ENCODE results near the gene TBX6.
A peak's percentile ranks its signal among the peaks of the same experiment; 100 is the strongest.

TBX6 gene

DNA sequence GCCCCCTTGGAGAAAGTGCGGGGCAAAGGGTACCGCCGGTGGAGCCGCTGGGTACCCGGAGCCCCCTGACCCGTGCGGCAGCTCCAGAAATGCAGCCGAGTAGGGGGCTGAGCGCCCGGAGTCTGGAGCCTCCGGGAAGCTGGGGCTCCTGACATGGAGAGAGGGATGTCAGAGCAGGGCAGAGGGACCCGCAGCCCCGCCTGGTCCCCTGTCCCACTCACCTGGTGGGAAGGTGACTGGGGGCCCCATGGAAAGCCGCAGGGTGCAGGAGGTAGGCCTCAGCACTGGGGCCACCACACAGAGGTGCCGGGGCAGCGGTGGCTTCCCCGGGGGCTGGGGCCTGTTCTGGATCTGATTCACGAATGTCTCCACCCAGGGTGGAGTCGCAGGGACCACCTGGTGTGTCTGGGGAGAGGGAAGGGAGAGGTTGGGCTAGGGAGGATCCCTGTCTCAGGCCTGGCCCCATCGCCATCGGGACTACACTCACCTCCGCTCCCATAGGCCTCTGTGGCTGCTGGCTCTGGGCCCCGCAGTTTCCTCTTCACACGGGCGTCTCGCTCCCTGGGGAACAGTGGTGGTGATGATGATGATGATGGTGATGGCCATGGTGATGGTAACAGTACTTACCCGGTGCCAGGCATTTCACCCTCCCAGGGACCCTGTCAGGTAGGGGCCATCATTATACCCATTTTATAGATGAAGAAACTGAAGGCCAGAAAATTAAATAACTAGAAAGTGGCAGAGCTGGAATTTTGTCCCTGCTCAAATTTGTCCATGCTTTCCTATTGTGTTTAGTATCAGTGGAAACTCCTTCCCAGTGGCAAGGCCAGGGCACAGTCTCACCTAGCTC lies 5.2 kb downstream of the TBX6 start:
- DNase-seq (ENCODE audit: low read depth), result no peak

DNA sequence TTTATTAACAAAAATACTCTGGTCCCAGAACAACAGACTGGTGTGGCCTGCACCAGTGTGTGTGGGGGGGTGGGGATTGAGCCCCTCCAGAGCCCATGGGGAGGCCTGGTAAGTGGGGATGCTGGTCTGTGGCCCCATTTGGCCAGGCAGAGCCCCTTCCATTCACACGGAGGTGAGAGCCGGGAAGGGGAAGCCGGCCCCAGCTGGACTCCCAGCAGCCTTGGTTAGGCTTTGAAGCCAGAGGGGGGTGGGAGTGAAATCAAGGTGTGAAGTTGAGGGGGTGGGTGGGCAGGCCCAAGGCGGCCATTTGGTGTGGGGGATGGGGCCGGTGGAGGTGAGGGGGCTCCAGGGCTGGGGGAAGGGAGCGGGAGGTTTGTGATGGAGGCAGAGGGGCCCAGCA lies 5.9 kb downstream of the TBX6 start:
- no peak for DNase-seq (ENCODE audit: low read depth)

DNA sequence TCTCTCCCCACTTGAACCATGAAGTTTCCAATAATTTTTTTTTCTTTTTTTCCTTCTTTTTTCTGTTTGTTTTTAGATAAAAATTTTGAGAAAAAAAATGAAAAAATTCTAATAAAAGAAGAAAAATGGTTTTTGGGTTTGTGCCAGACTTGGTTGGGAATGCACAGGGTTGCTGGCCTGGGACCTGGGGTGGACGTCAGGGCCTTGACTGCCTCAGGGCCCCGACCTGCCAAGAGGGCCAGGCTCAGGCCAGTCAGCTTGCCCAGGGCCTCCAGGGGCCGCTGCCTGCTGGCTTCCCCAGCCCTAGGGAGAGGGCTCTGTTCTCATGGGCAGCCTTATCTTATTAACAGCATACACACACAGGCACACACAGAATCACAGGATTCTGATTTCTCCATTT lies 6.5 kb downstream of the TBX6 start:
- no peak for DNase-seq (ENCODE audit: low read depth)

DNA sequence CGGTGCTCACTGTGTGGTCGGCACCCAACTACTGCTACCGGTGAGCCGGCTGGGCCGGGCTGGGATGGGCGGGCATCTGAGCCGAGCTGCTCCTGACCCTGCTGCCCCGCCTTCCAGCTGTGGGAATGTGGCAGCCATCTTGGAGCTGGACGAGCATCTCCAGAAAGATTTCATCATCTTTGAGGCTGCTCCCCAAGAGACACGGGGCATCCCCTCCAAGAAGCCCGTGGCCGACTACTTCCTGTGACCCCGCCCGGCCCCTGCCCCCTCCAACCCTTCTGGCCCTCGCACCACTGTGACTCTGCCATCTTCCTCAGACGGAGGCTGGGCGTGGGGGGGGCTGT lies 6.9 kb downstream of the TBX6 start:
- DNase-seq (ENCODE audit: low read depth), result no peak

DNA sequence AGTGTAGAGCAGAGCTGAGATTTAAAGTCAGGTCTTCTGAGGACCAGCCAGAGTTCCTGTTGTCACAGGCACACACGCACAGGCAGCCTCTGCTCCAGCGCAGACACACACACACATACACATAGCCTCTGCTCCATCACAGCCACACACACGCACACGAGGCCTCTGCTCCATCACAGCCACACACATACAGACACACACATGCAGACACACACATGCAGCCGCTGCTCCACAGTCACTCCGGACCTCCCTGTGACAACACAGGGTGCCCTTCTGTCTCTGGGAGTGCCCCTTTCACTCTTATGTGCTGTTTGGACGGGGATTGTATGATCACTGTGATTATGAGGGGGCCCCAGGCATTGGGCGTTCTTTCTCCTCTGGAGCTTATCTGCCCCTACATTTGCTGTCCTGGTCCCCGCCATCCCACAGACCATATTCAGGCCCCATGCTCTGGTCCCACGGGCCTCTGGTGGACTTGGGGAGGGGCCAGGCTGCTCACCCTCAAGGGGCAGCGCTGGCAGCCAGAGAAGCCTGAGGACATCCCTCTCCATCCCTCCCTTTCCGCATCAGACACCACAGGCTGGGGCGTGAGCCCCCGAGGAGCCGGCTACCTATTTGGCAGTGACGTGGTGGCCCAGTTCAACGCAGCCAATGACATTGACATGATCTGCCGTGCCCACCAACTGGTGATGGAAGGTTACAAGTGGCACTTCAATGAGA lies 7.5 kb downstream of the TBX6 start:
- no peak for DNase-seq (ENCODE audit: low read depth)

DNA sequence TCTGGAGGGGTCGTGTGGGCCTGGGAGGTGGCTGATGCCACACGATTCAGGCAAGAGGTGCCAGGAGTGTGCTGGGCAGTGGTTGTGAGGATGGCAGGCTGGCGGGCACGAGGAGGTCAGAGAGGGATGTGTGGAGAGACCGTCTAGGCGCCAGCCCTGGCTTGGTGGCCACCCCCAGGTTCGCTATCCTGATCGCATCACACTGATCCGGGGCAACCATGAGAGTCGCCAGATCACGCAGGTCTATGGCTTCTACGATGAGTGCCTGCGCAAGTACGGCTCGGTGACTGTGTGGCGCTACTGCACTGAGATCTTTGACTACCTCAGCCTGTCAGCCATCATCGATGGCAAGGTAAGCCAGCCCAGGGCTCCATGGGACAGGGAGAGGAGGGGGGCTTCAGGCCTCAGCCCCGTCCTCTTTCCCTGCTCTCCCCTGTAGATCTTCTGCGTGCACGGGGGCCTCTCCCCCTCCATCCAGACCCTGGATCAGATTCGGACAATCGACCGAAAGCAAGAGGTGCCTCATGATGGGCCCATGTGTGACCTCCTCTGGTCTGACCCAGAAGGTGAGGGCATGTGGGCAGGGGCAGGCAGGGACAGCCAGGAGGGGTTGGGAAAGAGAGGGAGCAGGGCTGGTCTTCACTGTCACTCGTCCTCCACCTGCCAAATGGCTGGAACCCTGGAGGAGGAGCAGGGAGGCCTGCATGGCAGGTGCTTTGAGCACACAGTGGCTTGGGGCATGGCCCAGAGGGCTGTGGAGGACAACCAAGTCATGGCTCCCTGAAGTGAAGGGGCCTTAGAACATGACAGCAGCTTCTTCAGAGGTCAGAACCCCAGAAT lies 8.3 kb downstream of the TBX6 start:
- DNase-seq (ENCODE audit: low read depth), result no peak

DNA sequence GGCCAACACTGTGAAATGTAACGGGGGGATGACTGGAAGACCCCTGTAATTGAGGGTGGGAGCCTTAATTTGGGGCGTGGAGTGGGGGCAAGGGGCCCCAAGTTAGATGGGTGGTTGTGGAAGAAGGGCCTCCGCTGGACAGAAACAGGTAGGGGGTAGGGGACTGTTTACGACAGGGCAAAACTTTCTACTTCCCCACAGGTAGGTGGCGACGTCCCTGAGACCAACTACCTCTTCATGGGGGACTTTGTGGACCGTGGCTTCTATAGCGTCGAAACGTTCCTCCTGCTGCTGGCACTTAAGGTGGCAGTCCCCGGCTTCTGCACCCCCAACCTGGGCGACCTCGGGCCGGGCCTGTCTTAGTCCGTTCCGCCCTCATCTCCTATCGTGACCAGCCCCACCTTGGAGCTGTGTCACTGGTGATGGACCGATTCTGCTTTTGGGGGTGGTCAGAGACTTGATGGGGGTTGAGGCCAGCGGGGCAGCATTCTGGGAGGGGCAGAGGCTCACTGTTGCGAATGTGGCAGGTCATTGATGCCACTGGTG lies 9.1 kb downstream of the TBX6 start:
- no peak for DNase-seq (ENCODE audit: low read depth)

DNA sequence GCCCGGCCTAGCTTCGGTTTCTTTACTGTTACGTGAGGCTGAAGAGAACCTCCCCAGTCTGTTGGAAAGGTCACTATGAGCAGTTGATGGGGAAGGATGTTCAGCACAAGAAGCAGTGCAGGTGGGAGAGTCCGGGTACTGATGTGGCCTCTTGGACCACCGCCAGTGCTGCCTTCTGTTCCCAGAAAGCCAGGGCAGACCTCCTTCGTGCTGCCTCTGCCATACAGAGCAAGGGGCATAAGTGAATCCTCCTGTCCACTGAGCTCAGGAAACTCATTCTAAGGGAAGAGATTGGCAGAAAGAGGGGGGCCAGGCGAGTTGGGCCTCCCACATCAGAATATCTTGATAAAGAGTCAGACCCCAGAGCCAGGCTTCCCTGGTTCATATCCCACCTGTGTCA lies 12.2 kb downstream of the TBX6 start:
- no peak for DNase-seq (ENCODE audit: low read depth)

DNA sequence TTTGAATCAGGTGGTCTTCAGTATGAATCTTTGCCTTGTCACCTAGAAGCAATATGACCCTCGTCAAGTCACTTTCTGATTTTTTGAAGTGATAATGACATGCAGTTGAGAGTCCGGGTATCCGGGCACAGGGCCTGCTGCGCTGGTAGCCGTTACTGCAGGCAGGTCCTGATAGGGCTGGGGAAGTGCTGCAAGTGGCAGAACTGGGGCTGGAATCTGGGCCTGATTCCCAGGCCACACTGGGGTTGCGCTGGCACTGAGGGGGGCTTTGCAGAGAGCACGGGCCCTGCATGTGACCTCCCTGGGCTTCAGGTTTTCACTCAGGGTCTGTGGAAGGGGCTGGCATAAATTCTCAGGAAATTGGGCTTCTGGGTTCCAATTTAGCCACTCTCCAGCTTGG lies 13.0 kb downstream of the TBX6 start:
- DNase-seq (ENCODE audit: low read depth), result no peak

DNA sequence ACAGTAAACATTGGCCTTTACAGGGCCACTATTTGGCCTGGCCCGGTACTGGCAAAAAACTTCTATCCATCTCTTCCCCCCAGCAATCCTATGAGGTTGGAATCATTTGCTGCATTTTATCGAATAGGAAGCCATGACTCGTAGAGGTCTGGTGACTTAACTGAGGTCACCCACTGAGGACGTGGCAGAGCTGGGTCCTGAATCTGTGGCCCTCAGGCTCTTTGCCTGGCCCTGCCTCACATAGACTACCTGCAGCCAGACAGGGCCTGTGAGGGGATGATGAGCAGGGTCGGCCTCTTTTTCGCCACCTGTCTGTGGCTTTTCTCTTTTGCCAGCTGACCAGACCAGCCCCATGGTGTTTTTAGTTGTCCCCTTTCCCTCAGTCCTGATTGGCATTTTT lies 14.1 kb downstream of the TBX6 start:
- peak; percentile 64 for DNase-seq (ENCODE audit: low read depth)

DNA sequence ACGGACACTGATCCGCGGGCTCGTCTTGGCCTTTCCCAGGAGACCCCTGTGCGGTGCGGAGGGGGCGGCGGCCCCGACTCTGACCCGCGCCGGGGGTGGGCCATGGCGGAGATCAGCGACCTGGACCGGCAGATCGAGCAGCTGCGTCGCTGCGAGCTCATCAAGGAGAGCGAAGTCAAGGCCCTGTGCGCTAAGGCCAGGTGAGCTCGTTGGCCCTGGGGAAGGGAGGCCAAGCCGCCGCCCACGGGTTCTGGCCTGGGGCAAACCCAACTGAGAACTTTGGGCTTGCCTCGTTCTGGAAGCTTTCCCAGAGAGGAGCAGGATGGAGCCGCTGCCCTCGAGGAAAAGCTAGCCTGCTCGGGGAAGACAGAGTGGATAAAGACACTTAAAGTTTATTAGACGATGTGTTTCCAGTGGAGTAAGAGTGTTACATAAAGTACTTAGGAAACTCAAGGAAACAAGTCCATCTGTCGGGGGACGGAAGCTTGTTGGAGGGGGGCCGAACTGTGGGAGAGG lies 15.4 kb downstream of the TBX6 start:
- DNase-seq (ENCODE audit: low read depth), result peak; percentile 34

DNA sequence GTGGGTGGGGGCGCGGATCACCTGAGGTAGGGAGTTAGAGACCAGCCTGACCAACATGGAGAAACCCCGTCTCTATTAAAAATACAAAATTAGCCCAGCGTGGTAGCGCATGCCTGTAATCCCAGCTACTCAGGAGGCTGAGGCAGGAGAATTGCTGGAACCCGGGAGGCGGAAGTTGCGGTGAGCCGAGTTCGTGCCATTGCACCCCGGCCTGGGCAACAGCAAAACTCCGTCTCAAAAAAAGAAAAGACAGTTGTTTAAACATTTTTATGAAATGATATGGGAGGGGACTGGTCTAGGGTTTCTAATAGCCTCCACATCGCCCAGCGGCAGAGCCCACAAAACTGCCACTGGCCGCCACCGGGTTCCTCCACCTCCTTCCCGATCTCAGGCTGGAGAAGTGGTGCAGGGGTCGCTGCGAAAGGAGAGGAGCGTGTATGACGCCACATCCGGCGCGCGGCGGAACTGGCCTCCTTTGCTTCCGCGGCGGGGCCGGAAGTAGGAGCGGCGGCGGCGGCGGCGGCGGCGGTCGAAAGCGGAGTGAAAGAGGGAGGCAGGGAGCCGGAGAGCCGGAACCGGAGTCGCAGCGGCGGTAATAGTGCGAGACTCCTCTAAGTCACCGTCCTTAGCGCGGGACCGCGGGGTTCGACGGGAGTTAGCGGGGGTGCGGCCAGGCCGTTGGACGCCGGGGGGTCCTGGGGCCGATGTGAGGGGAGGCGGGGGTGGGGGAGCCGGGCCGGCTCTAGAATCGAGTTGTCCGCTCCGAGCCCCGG lies 16.0 kb downstream of the TBX6 start, which contains the start of gene PPP4C:
TSS of gene PPP4C (plus strand) at position 492 of the 773 bp plus-strand sequence. CDS start 384 bp downstream, outside the sequence.
- peak; percentile 91 for DNase-seq (ENCODE audit: low read depth)

DNA sequence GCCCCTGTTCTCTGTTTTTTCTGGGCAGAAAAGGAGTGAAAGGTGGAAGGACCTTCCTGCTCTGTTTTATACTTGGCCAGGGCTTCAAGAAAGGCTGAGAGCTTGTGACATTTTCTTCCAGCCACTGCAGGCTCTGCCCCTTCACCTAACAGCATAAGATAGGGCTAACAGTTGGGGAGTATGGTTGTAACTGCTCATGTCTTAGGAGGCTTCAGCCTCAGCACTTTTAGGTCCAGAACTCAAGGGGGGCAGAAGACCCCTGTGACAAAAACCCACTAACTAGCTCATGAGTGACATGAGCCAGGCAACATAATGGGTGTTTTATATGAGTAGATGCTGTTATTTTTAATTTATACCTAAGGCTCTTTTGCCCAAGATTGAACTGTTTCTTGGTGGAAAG lies 21.2 kb downstream of the TBX6 start:
- DNase-seq (ENCODE audit: low read depth), result no peak

DNA sequence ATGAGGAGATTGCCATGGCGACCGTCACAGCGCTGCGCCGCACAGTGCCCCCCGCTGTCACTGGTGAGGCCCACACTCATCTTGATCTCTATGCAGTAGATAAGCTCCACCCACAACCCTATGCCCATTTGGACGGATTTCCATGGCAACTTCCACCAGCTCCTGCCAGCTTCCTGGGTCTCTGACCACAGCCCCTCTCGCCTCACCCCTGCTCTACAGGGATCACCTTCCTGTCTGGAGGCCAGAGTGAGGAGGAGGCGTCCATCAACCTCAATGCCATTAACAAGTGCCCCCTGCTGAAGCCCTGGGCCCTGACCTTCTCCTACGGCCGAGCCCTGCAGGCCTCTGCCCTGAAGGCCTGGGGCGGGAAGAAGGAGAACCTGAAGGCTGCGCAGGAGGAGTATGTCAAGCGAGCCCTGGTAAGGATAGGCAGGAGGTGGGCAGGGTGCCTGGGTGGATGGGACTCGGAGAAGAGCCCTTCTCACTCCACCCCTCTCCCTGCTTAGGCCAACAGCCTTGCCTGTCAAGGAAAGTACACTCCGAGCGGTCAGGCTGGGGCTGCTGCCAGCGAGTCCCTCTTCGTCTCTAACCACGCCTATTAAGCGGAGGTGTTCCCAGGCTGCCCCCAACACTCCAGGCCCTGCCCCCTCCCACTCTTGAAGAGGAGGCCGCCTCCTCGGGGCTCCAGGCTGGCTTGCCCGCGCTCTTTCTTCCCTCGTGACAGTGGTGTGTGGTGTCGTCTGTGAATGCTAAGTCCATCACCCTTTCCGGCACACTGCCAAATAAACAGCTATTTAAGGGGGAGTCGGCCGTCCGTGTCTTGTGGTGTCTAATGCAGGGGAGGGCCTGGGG lies 21.9 kb downstream of the TBX6 start:
- no peak for DNase-seq (ENCODE audit: low read depth)

DNA sequence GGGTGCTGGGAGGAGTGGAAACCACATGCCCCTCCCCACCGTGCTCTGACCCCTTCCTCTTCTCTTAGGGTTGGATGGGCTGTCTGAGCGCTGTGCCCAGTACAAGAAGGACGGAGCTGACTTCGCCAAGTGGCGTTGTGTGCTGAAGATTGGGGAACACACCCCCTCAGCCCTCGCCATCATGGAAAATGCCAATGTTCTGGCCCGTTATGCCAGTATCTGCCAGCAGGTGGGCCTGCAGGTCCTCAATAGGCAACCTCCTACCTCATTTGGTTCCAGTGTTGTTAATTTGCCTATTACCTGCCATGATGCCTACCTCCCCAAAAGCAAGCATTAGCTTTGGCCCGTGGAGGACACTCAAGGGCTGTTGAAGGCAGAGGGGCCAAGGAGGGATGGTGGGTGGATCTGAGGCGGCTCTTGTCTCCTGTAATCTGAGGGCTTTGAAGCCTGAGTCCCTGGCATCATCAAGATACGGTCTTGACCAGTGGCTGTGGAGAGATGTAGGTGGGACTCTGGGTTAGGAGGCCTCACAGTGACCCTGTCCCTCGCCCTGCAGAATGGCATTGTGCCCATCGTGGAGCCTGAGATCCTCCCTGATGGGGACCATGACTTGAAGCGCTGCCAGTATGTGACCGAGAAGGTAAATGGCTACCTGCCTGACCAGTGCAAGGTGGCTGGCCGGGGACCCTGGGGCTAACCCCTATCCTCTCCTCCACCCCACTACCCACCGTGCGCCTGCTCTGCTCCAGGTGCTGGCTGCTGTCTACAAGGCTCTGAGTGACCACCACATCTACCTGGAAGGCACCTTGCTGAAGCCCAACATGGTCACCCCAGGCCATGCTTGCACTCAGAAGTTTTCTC lies 22.7 kb downstream of the TBX6 start:
- DNase-seq (ENCODE audit: low read depth), result peak; percentile 35

DNA sequence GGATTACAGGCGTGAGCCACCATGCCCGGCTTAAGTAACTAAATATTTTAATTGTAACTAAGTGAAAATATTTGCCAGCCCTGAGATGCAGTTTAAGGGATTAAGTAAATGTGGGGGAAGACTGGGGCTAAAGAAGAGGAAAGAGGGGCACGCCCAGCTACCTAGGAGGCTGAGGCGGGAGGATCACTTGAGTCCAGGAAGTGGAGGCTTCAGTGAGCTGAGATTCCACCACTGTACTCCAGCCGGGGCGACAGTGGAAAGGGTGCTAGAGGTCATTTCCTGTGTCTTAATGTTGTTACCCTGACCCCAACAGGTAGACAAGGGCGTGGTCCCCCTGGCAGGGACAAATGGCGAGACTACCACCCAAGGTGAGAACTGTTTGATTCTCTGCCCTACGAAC lies 23.4 kb downstream of the TBX6 start:
- no peak for DNase-seq (ENCODE audit: low read depth)

DNA sequence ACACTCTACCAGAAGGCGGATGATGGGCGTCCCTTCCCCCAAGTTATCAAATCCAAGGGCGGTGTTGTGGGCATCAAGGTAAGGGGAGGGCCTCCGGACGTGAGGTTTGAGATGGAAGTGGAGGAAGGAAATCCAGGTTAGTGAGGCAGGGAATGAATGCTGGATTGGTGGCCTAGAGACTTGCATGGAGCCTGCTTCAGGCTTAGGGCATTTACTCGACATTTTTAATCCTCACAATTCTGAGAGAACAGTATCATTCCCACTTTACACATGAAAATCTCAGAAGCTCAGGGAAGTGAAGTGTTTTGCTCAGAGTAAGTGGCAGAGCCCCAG lies 24.2 kb downstream of the TBX6 start:
- no peak for DNase-seq (ENCODE audit: low read depth)

DNA sequence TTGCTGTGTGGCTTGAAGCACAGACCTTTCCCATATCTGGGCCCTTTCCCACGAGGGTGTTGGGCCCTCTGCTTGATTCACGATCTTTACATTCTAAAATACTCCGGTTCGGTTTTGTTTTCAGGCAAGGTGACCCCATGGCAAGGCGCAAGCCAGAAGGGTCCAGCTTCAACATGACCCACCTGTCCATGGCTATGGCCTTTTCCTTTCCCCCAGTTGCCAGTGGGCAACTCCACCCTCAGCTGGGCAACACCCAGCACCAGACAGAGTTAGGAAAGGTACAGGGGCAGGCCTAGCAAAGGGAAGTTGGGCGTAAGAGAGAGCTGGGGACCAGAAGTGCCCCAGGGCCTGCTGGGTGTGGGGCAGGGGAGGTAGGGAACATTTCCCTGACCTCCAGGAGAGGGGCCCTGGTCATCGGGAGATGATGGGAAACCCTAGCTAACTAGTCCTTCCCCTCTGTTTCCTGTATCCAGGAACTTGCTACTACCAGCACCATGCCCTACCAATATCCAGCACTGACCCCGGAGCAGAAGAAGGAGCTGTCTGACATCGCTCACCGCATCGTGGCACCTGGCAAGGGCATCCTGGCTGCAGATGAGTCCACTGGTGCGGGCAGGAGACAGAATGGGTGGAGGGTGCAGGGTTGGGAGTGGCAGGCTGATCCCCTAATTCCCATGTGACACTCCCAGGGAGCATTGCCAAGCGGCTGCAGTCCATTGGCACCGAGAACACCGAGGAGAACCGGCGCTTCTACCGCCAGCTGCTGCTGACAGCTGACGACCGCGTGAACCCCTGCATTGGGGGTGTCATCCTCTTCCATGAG lies 24.8 kb downstream of the TBX6 start:
- DNase-seq (ENCODE audit: low read depth), result no peak

Data from EH (cell line).